Measurements from ENCODE around the gene PBX4.
"Not testable (repeated sequence)": the region's sequence is repeated elsewhere in the genome, so short reads cannot be mapped to it uniquely, and the experiment has no call there.

Gene PBX4

DNA sequence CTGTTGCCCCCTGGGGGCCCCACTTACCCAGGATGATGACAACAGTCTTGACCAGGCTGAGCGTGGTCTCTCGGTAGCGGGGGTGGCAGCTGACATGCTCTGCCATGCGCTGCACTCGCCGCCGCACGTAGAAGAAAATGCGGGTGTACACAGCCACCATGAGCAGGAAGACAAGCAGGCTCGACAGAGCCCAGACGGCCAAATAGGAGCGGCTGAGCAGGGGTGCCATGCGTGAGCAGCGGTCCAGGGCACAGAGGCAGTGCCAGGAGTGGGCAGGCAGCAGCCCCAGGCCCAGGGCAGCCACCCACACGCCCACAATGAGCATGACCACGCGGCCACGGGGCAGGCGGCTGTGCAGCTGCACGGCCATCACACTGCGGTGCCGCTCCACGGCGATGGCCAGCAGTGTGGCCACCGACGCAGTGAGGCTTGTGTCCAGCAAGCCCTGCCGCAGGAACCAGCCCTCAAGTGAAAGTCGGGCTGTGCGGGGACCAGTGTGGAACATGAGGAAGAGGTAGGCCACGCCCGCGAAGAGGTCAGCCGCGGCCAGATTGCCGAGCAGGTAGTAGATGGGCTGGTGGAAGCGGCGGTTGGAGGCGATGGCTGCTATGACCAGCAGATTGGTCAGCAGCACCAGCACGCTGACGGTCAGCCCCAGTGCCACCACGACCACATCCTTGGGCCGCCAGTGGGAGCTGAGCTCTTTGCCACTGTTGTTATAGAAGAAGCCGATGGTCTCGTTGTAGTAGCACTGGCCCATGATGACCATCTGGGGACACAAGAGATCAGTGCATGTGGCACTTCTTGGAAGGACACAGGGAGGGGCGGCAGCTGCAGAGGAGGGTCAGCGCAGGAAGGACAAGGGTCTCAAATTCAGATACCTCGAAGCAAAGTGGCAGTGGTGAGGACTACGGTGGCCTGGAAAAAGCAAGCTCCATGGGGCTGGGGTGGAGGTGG is 8.3 kb upstream of the PBX4 start:
- DNase-seq: no peak

GRCh38 chr19:19624032-19624570 is 5.6 kb upstream of the PBX4 start:
- DNase-seq: no peak

GRCh38 chr19:19623383-19623782 is 4.9 kb upstream of the PBX4 start:
- no peak for DNase-seq

- no peak for DNase-seq
Measured at GRCh38 chr19:19619849-19620210, 1.3 kb upstream of the PBX4 start.

DNA sequence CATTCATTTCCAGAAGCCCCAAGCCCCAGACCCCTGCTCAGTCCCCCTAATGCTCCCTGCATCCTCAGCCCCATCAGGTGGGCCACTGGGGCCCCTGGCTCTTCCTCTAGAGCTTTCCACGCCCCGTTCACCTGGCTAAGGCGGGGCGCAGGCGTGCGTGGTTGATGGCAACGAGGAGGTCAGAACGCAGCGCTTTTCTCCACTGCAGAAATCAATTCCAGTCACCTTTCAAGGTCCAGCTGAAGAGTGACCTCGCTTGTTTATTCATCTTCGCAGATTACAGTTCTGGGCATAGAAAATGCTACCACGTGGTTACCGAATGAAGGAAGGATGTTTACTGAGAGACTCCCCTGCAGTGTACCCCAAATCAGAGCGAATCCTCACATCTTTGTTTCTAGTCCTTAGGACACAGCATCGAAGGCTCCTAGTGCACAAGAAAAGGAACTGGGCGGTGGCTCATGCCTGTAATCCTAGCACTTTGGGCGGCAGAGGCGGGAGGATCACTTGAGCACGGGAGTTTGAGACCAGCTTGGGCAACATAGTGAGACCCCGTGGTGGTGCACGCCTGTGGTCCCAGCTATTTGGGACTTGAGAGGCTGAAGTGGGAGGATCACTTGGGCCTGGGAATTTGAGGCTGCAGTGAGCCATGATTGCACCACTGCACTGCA is 828 bp upstream of the PBX4 start:
- DNase-seq: no peak

GRCh38 chr19:19615086-19615485 is 3.4 kb downstream of the PBX4 start:
- peak; percentile 48 for DNase-seq

DNA sequence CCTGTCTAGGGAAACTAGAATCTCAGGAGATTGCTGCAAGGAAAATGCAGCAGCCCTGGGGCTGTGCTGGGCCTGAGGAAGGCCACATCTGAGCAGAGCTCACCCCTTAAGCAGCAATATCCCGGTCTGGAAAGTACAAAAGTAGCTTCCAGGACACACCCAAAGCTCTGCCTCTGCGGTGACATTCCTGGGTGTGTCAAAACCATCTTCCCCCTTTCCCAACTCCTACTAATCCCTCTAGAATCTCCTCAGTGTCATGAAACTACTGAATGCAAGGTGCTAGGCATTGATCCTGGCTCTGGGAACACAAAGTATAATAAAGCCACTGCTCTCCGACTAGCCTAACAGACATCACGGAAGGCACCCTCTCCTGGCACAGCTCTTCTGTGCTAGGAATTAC is 5.0 kb downstream of the PBX4 start:
- no peak for DNase-seq

DNA sequence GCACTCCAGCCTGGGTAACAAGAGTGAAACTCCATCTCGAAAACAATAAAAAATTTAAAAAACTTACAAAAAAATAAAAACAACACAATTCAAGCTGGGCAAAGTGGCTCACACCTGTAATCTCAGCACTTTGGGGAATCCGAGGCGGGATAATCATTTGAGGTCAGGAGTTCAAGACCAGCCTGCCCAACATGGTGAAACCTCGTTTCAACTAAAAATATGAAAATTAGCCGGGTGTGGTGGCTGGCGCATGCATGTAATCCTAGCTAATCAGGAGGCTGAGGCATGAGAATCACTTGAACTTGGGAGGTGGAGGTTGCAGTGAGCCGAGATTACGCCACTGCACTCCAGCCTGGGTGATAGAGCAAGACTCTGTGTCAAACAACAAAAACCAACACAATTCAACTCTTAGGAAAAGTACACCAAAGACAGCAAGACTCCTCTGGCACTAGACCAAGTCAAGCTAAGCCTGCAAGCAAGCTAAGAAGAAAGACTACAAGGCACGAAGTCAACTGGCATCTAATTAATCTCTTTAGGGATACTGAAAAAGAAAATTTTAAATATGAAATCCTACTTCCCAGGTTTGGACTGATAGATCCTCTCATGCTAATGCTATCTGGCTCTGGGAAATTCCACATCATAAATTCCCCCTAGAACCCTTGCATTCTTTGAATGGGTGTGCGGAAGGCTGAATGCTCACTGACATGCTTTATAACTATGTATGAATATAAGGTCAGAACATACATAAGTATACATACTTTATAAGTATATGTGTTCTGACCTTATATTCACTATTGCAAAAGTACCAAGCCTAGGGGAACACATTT is 7.9 kb downstream of the PBX4 start:
- DNase-seq: no peak

DNA sequence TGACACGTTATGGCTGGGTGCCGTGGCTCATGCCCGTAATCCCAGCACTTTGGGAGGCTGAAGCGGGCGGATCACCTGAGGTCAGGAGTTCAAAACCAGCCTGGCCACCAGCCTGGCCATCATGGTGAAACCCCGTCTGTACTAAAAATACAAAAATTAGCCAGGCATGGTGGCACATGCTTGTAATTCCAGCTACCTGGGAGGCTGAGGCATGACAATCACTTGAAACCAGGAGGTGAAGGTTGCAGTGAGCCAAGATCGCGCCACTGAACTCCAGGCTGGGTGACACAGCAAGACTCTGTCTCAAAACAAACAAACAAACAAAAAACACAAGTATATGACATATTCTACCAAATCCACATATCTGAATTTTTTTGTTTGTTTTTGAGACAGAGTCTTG is 11.8 kb downstream of the PBX4 start:
- DNase-seq: not testable (repeated sequence)

GRCh38 chr19:19606021-19606420 is 12.5 kb downstream of the PBX4 start:
- DNase-seq: peak; percentile 42

DNA sequence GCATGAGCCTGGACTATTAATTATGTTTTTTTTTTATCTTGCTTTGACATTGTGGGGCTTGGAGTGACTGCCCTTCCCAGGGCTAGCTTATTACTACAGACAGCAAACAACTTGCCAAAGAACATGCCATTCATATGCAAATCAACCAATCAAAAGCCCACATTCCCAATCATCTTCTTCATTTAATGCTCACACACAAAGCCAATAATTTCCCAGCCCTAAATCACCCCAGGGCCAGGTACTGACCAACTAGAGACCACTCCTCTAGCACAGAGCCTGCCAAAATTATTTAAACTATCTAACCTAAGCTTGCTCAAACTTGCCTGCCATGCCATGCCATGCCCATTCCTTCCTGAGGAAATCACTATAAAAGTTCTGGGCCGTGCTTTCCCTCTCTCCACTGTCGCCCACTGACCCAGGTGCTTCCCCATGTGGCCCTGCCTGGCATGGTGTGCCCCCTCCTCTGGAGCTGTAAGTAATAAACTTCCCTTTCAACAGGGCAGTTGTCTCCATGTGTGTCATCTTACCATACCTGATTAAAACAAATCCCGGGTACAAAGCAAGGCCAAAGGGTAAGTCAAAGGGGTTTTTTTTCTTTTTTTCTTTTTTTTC is 15.7 kb downstream of the PBX4 start:
- no peak for DNase-seq

GRCh38 chr19:19602136-19602712 is 16.3 kb downstream of the PBX4 start:
- DNase-seq: peak; percentile 26

- DNase-seq: no peak
Measured at GRCh38 chr19:19600793-19601330, 17.6 kb downstream of the PBX4 start.

DNA sequence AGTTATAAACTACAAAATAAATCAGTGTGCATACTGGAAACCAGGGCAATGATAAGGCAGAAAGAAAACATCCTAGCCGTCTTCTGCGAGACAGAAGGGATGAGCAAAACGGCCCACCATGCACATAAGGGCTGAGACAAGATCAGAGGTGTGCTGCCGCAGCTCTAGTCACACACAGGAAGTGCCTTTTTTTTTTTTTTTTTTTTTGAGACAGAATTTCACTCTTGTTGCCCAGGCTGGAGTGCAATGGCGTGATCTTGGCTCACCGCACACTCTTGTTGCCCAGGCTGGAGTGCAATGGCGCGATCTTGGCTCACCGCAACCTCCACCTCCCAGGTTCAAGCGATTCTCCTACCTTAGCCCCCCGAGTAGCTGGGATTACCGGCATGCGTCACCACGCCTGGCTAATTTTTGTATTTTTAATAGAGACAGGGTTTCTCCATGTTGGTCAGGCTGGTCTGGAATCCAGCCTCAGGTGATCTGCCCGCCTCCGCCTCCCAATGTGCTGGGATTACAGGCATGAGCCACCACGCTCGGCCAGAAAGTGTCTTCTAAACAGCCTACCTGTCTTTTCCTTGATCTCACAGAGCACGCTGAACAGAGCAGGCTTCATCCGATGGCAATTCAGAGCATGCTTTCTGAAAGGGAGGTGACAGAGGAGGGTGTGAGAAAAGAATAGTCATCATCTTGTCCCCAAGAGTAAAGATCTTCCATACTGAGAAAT is 19.6 kb downstream of the PBX4 start:
- DNase-seq: peak; percentile 63

DNA sequence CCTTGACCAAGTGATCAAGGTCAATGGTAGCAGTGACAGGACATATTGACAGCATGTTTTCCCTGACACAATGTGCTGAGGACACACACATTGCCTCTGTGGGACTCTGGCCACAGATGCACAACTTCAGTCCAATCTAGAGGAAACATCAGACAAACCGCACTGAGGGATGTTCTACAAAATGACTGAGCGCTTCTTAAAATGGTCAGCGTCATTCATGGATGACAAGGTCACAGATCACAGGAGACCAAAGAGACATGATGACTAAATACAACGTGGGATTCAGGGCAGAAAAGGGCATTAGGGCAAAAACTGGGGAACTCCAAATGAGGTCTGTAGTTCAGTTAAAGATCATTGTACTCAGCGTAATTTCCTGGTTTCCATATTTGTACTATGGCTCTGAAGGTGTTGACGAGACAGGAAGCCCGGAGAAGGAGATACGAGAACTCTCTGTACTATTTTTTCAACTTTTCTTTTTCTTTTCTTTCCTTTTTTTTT is 20.6 kb downstream of the PBX4 start:
- peak; percentile 58 for DNase-seq

GRCh38 chr19:19595171-19595701 is 23.3 kb downstream of the PBX4 start:
- no peak for DNase-seq

DNA sequence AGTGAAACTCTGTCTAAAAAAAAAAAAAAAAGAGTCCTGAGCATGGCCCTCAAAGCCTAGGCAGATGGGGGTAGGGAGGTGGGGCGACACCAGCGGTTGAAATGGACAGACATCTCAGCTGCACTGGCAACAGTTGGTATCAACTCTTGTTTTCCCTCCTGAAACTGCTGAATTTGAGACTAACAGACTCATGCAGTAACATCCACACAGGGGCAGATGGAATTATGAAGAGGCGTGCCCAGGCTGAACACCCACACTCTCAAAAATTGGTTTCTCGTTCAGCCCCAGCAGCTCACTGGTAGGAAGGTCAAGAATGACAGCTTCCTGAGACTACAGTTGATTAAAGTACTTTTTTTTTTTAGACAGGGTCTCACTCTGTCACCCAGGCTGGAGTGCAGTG is 24.1 kb downstream of the PBX4 start:
- DNase-seq: no peak

GRCh38 chr19:19592690-19593089 is 25.8 kb downstream of the PBX4 start:
- DNase-seq: no peak

DNA sequence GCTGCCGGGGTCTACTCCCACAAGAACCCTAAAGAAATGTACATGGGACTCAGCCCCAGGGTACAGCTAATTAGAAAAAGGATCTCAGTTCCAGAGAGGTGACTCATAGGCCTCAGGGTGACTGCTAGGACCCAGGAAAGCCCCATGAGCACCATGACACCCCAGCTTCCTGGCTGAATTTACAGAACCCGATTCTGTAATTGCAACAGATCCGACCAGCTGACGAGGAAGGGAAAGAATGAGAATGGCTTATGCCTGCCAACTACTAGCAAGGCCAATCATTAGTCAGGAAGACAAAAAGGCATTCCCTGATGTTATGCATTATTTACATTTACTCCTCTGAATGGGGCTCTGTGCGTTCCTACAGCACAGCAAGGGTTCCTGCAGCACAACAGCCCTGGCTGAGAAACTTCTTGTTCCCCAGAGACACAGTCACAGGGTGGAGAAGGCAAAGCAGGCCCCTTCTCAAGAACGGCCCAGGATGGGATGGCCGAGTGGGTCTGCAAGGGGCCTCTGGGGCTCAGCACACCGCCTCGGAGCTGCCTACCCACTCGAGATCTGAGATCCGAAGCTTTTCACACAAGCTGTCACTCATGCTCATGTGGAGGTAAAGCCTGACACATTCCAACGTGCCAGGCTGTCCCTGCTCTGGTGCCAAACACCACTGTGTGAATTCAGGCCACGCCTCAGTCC is 27.2 kb downstream of the PBX4 start:
- DNase-seq: peak; percentile 76

DNA sequence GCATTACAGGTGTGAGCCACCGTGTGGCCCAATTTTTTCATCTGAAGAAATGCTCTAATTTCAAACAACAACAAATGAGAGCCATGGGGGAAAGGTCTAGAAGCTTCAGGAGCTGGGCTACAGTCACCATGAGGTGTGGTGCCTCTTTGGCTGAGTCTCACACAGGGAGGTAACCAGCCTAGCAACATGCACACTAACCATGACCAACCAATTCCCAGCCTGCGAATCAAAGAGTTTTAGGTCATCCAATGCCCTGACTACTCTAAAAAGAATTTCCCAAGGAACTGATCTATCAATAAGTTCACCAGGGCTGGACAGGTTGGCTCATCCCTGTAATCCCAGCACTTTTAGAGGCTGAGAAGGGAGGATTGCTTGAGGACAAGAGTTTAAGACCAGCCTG is 29.9 kb downstream of the PBX4 start:
- no peak for DNase-seq

Data from activated naive CD4-positive, alpha-beta T cell treated with Interleukin-2 at 50 U/mL for 16 hours (primary cell).